GM12878 (cell line): Measurements from ENCODE around the gene VCAM1. TPM values are rescaled to one million over a fixed set of nuclear protein-coding genes. Genes with fewer than 3 reads are reported as not detected.

Source experiments
- ATAC-seq: fragments of 200-7000 bp; cut with Tn5 transposase; 3 replicates; pipeline ENCODE4 v1.9.1; 2020; ENCODE audit warnings: mild to moderate bottlenecking, moderate library complexity
- BruUV-seq: library from RNA; stranded (reverse); fragments of 400-500 nt; replicated peaks from 2 replicates; lab custom pipeline; 2021; lab: Mats Ljungman, UMichigan
- CTCF ChIA-PET: fragments of 300-600 bp; sonication (Branson Sonifier 250); formaldehyde crosslinking; extraction: SDS; loops from one replicate; lab custom pipeline; 2021; ENCODE audit warnings: inconsistent platforms; lab: Yijun Ruan, JAX
- POLR2A ChIA-PET: fragments of 350-600 bp; formaldehyde crosslinking; extraction: SDS; loops from one replicate; lab custom pipeline; 2021; ENCODE audit warnings: inconsistent platforms; lab: Charles Lee
- RAD21 ChIA-PET: fragments of 300-600 bp; sonication (Branson Sonifier 250); formaldehyde crosslinking; loops from one replicate; lab custom pipeline; 2023; ENCODE audit warnings: antibody characterized with exemption; ENCODE audit not compliant: unreplicated experiment; lab: Charles Lee
- SMC1A ChIA-PET: fragments of 300-600 bp; sonication (Branson Sonifier 250); formaldehyde crosslinking; loops from one replicate; lab custom pipeline; 2023; ENCODE audit not compliant: unreplicated experiment, uncharacterized antibody; lab: Charles Lee
- DNase-seq: peaks from one replicate; pipeline ENCODE4 v3.0.0-alpha.2; 2011; ENCODE audit warnings: low read depth, low spot score
- FAIRE-seq: peaks from 3 replicates; lab custom pipeline; 2011; peaks lifted over from hg19 to GRCh38; lab: Jason Lieb, UNC
- H2AFZ ChIP-seq: 2 replicates; pipeline ENCODE4 v1.6.0; 2011; ENCODE audit warnings: low read depth, low read length, control low read depth; ENCODE audit not compliant: control insufficient read depth
- H3K27ac ChIP-seq: 2 replicates; pipeline ENCODE4 v1.5.1; 2011; ENCODE audit warnings: control low read depth; ENCODE audit not compliant: control insufficient read depth, insufficient read depth
- H3K27me3 ChIP-seq, 2 experiments: replicated peaks in 1 of 2; 2 replicates each; pipeline versions ENCODE4 v1.6.0 to v1.6.1; 2011; ENCODE audit warnings: low read length in 1 of 2; ENCODE audit not compliant: control insufficient read depth in 2 of 2, insufficient read depth in 2 of 2
- H3K36me3 ChIP-seq, 2 experiments: 2 replicates each; pipeline ENCODE4 v1.5.1; 2011; ENCODE audit warnings: low read length in 1 of 2; ENCODE audit not compliant: control insufficient read depth in 2 of 2, insufficient read depth in 2 of 2
- H3K4me1 ChIP-seq: 2 replicates; pipeline ENCODE4 v1.6.1; 2011; ENCODE audit warnings: mild to moderate bottlenecking, low read length, moderate library complexity, mixed read lengths; ENCODE audit not compliant: control insufficient read depth, insufficient read depth
- H3K4me2 ChIP-seq: 2 replicates; pipeline ENCODE4 v1.6.0; 2011; ENCODE audit warnings: control low read depth; ENCODE audit not compliant: control insufficient read depth, insufficient read depth
- H3K4me3 ChIP-seq: fragments of 200-600 bp; sonication (generic); 2 replicates; pipeline ENCODE4 v1.5.1; 2016
- H3K79me2 ChIP-seq: 2 replicates; pipeline ENCODE4 v1.6.0; 2011; ENCODE audit warnings: low read length; ENCODE audit not compliant: control insufficient read depth, insufficient read depth
- H3K9ac ChIP-seq: 2 replicates; pipeline ENCODE4 v1.8.0; 2011; ENCODE audit warnings: low read length, control low read depth, mixed read lengths; ENCODE audit not compliant: control insufficient read depth, insufficient read depth
- H3K9me3 ChIP-seq: replicated peaks from 3 replicates; pipeline ENCODE4 v1.5.1; 2011; ENCODE audit warnings: mild to moderate bottlenecking, low read length; ENCODE audit not compliant: control insufficient read depth, insufficient read depth
- H4K20me1 ChIP-seq: 2 replicates; pipeline ENCODE4 v1.6.0; 2011; ENCODE audit not compliant: control insufficient read depth, insufficient read depth
- ATF7 ChIP-seq: fragments of 450-650 bp; IDR thresholded peaks from 2 replicates; pipeline ENCODE4 v1.6.1; 2016; ENCODE audit warnings: low read depth, mild to moderate bottlenecking
- BHLHE40 ChIP-seq, 2 experiments: fragments of 450-650 bp in 1 of 2; IDR thresholded peaks; 2 replicates each; pipeline ENCODE4 v1.6.1; 2011 to 2017; ENCODE audit warnings: low read depth in 2 of 2, borderline replicate concordance in 1 of 2, improper control_type of control experiment in 1 of 2, low read length in 1 of 2, mild to moderate bottlenecking in 1 of 2
- CBFB ChIP-seq: IDR thresholded peaks from 2 replicates; pipeline ENCODE4 v1.6.1; 2016; ENCODE audit warnings: antibody characterized with exemption, low read depth
- CREB1 ChIP-seq: IDR thresholded peaks from 2 replicates; pipeline ENCODE4 v1.6.1; 2012; ENCODE audit warnings: low read depth, mild to moderate bottlenecking, inconsistent platforms
- E4F1 ChIP-seq: fragments of 450-650 bp; IDR thresholded peaks from 2 replicates; pipeline ENCODE4 v1.6.1; 2018; ENCODE audit warnings: borderline replicate concordance, mild to moderate bottlenecking; ENCODE audit not compliant: partially characterized antibody
- EGR1 ChIP-seq, 2 experiments: IDR thresholded peaks; 1 replicate in 1 of 2; 2 replicates in 1 of 2; pipeline ENCODE4 v1.6.1; 2011 to 2012; ENCODE audit warnings: low read depth in 2 of 2, low read length in 2 of 2, borderline replicate concordance in 1 of 2, mild to moderate bottlenecking in 1 of 2, moderate library complexity in 1 of 2
- IKZF2 ChIP-seq, 2 experiments: fragments of 450-650 bp; IDR thresholded peaks; 2 replicates each; pipeline ENCODE4 v1.6.1; 2017; ENCODE audit warnings: mild to moderate bottlenecking in 2 of 2, moderate library complexity in 2 of 2
- KDM1A ChIP-seq: fragments of 200-600 bp; sonication (generic); IDR thresholded peaks from 2 replicates; pipeline ENCODE4 v1.6.1; 2016; ENCODE audit warnings: borderline replicate concordance
- KLF5 ChIP-seq: fragments of 450-650 bp; IDR thresholded peaks from 2 replicates; pipeline ENCODE4 v1.6.1; 2014; ENCODE audit warnings: mild to moderate bottlenecking; ENCODE audit not compliant: partially characterized antibody
- MTA2 ChIP-seq: fragments of 450-650 bp; IDR thresholded peaks from 2 replicates; pipeline ENCODE4 v1.6.1; 2016; ENCODE audit warnings: low read depth, mild to moderate bottlenecking, moderate library complexity
- NFXL1 ChIP-seq: fragments of 450-650 bp; IDR thresholded peaks from 2 replicates; pipeline ENCODE4 v1.6.1; 2017; ENCODE audit warnings: antibody characterized with exemption, mild to moderate bottlenecking, borderline replicate concordance
- PML ChIP-seq: IDR thresholded peaks from 2 replicates; pipeline ENCODE4 v1.6.1; 2012; ENCODE audit warnings: low read length, inconsistent platforms
- POLR2AphosphoS2 ChIP-seq: IDR thresholded peaks from 2 replicates; pipeline ENCODE4 v1.6.1; 2011; ENCODE audit warnings: low read depth, mild to moderate bottlenecking, low read length, improper control_type of control experiment, moderate library complexity
- RFX5 ChIP-seq: IDR thresholded peaks from 2 replicates; pipeline ENCODE4 v1.6.1; 2011; ENCODE audit warnings: low read depth, low read length, improper control_type of control experiment
- SP1 ChIP-seq: IDR thresholded peaks from one replicate; pipeline ENCODE4 v1.6.1; 2011; ENCODE audit warnings: low read depth, low read length
- SREBF2 ChIP-seq: IDR thresholded peaks from 2 replicates; pipeline ENCODE4 v1.6.1; 2012; ENCODE audit warnings: mild to moderate bottlenecking, low read length
- ZBTB33 ChIP-seq: fragments of 450-650 bp; IDR thresholded peaks from 2 replicates; pipeline ENCODE4 v1.6.1; 2017; ENCODE audit warnings: mild to moderate bottlenecking
- ZNF217 ChIP-seq: fragments of 450-650 bp; IDR thresholded peaks from 2 replicates; pipeline ENCODE4 v1.6.1; 2017; ENCODE audit warnings: antibody characterized with exemption, mild to moderate bottlenecking
- ZZZ3 ChIP-seq: IDR thresholded peaks from 2 replicates; pipeline ENCODE4 v1.6.1; 2011; ENCODE audit warnings: low read depth; ENCODE audit not compliant: control insufficient read depth, insufficient read length
- WGBS: methylation state at CpG from one replicate; pipeline ENCODE4 v1.1.6; 2016; ENCODE audit warnings: low lambda C conversion rate; ENCODE audit not compliant: insufficient replicate concordance, insufficient coverage; ENCODE audit errors: missing lambda C conversion rate; 5-methylcytosine and 5-hydroxymethylcytosine counted together
- in situ Hi-C: fragments of 300-500 bp; cut with MboI; formaldehyde crosslinking; loops from 9 replicates; pipeline ENCODE4 v1.14.3; 2018; ENCODE audit warnings: mixed read lengths
- intact Hi-C: fragments of 100-400 bp; cut with micrococcal nuclease; formaldehyde crosslinking; loops from one replicate; pipeline ENCODE4 v1.14.2; 2022; ENCODE audit not compliant: unreplicated experiment
- polyA plus RNA-seq, 11 experiments: library from polyadenylated mRNA; depleted of rRNA in 4 of 11; unstranded in 6 of 11; stranded (reverse) in 5 of 11; fragments of >200 nt; fragmentation: Nextera tagmentation in 4 of 11; fragmentation: Illumina TruSeq in 1 of 11; extraction: Ambion mirVana in 4 of 11; extraction: Trizol in 1 of 11; gene quantifications; 1 replicate in 1 of 11; 2 replicates in 10 of 11; pipeline versions ENCODE4 v1.2.1 to v1.2.3, GENCODE V29; 2011 to 2016; ENCODE audit warnings: inconsistent platforms in 2 of 11, missing spikeins in 2 of 11, low read depth in 1 of 11
- total RNA-seq, 4 experiments: library from RNA; depleted of rRNA in 3 of 4; stranded (reverse); fragments of >200 nt in 3 of 4; fragmentation: Illumina TruSeq in 1 of 4; extraction: Trizol in 1 of 4; gene quantifications; 2 replicates each; pipeline versions ENCODE4 v1.2.1 to v1.2.3, GENCODE V29; 2013 to 2021

Gene VCAM1
- total and polyA plus RNA-seq, 10 of the 15 experiments (the other 5 are each of a cell fraction or from before 2014, with no cell fraction given) = 5.0 to 13.6 (median 7.4) TPM

GRCh38 chr1:100706296-100706695 lies 13.2 kb upstream of the VCAM1 start (continued):
- TF ChIP-seq E4F1 (no peak), PML (no peak)
- TF ChIP-seq, all 136 proteins: peak for 0

- POLR2A ChIA-PET = no interaction called here
- H3K9me3 ChIP-seq = no peaks in the 10 kb centered on the region
- no peaks in the 10 kb centered on the region for H3K27me3 ChIP-seq
- no peaks in the 10 kb centered on the region for H4K20me1 ChIP-seq
- in situ Hi-C loops = no loop called here
- SMC1A ChIA-PET = interaction anchor here (1.0 to 1.4 kb wide), 3 partner anchors 10 to 23 kb away, joined by 3 to 4 read pairs (median 3); no protein-coding TSS in a partner anchor
- no peaks in the 10 kb centered on the region for H3K79me2 ChIP-seq
- no TSS peak for BruUV-seq
- no peak overlapping the region for H3K4me3 ChIP-seq
- no peaks in the 10 kb centered on the region for H3K36me3 ChIP-seq
- H3K4me2 ChIP-seq = no peak overlapping the region
- DNase-seq = no peak
- H3K4me1 ChIP-seq = no peaks in the 10 kb centered on the region
- ATAC-seq = no peak
- RAD21 ChIA-PET = no interaction called here
- CTCF ChIA-PET = no interaction called here
- H3K9ac ChIP-seq = no peak overlapping the region
- no peak overlapping the region for H2AFZ ChIP-seq
- intact Hi-C loops = no loop called here
- no peak overlapping the region for H3K27ac ChIP-seq
- WGBS = 53% methylated on average over 1 of the region's 1 CpG
- FAIRE-seq = no peak
- TF ChIP-seq SP1 (no peak), ATF7 (no peak), POLR2AphosphoS2 (no peak), EGR1 (IDR thresholded peaks at IDR 0.05; ENCODE audit: borderline replicate concordance in 1 of 2, low read depth in 2 of 2, low read length in 2 of 2) (no peak), ZNF217 (no peak), KDM1A (no peak), CREB1 (no peak), NFXL1 (no peak), ZBTB33 (no peak), ZZZ3 (no peak), IKZF2 (IDR thresholded peaks at IDR 0.05) (no peak), MTA2 (no peak), KLF5 (no peak), BHLHE40 (IDR thresholded peaks at IDR 0.05; ENCODE audit: borderline replicate concordance in 1 of 2, low read depth in 2 of 2, low read length in 1 of 2) (no peak), RFX5 (no peak), SREBF2 (no peak), CBFB (no peak)
These were observed 12.7 kb upstream of the VCAM1 start for GRCh38 chr1:100706856-100707255.
